ENCODE results near the gene ACKR1.

The ACKR1 gene

GRCh38 chr1:159223004-159223403, 18.3 kb downstream of the ACKR1 start:
- no peak for DNase-seq

- no peak for DNase-seq
Observed at GRCh38 chr1:159228554-159228953, 23.9 kb downstream of the ACKR1 start.

GRCh38 chr1:159229260-159229885, 24.7 kb downstream of the ACKR1 start:
- no peak for DNase-seq

- no peak for DNase-seq
Observed at GRCh38 chr1:159229896-159230295, 25.2 kb downstream of the ACKR1 start.

- DNase-seq, result peak in 1 of 5 donors; percentile 8
Observed at GRCh38 chr1:159239551-159240220, 35.0 kb downstream of the ACKR1 start.

- DNase-seq, result no peak
Observed at GRCh38 chr1:159247266-159247665, 42.6 kb downstream of the ACKR1 start.

- no peak for DNase-seq
Observed at GRCh38 chr1:159248311-159248710, 43.6 kb downstream of the ACKR1 start.

GRCh38 chr1:159250638-159251216, 46.1 kb downstream of the ACKR1 start:
- no peak for DNase-seq

All from T-helper 1 cell (primary cell).